ENCODE measurements around the gene FBXO8. TPM values are rescaled to one million over a fixed set of nuclear protein-coding genes. Genes with fewer than 3 reads are reported as not detected.

FBXO8 gene
- total and polyA plus RNA-seq, 11 donors: 14.3 to 38.5 (median 25.9) TPM

DNA sequence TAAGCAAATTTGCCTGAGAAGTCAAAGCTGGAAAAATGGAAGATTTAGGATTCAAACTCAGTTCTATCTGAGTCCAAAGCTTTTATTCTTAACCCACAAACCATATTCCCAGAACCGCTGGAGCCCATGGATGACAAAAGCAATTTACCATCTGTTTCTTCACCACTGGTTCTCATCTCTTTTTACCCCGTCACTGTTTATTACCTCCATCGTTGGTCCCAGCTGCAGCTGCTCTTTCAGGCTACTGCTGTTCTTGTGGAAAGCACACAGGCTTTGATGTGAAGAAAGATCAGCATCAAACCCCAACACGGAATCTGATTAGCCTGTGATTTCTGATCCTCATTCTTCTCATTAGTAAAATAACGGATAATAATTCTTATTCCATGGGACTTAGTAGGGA lies 9.5 kb downstream of the FBXO8 start:
- Histone ChIP-seq H3K9me3 (no peaks in the 10 kb centered on the region), H3K36me3 (peaks cover 0 to under 1% (median 0%) of the 10 kb centered on the region in 9 donors), H3K27ac (no peak overlapping the region), H3K4me1 (peaks cover 0 to 18% (median 1%) of the 10 kb centered on the region in 12 donors), H3K4me3 (no peak overlapping the region), H3K27me3 (no peaks in the 10 kb centered on the region)
- intact Hi-C loops (cut with DNase I): no loop called here
- WGBS, 4 donors: 86 to 88% (median 87%) methylated on average over 5 of the region's 5 CpGs
- DNase-seq (no peak), ATAC-seq (no peak)
- TF ChIP-seq, protein P1, sequence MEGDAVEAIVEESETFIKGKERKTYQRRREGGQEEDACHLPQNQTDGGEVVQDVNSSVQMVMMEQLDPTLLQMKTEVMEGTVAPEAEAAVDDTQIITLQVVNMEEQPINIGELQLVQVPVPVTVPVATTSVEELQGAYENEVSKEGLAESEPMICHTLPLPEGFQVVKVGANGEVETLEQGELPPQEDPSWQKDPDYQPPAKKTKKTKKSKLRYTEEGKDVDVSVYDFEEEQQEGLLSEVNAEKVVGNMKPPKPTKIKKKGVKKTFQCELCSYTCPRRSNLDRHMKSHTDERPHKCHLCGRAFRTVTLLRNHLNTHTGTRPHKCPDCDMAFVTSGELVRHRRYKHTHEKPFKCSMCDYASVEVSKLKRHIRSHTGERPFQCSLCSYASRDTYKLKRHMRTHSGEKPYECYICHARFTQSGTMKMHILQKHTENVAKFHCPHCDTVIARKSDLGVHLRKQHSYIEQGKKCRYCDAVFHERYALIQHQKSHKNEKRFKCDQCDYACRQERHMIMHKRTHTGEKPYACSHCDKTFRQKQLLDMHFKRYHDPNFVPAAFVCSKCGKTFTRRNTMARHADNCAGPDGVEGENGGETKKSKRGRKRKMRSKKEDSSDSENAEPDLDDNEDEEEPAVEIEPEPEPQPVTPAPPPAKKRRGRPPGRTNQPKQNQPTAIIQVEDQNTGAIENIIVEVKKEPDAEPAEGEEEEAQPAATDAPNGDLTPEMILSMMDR (IDR thresholded peaks at IDR 0.05): no peak
- no peak for TF ChIP-seq POLR2A (IDR thresholded peaks at IDR 0.05)

DNA sequence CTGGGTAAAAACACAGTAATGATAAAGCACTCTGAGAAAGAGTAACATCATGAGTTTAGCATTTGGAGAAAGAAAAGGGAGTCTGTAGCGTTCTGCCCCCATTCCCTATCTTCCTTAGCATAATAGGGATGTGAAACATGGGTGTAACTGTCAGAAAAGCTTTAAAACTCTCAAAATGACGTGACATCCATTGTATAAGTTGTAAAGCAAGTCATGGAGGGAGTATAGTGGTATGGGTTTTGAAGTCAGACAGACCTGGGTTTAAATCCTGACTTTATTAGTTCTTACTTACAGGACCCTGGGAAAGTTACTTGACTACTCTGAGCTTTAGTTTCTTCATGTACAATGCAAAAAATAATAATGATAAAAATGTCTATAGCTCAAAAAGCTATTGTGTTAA lies 17.1 kb downstream of the FBXO8 start:
- DNase-seq (no peak), ATAC-seq (no peak)
- H3K4me3 ChIP-seq: no peak overlapping the region
- H3K4me1 ChIP-seq: peaks cover 0 to 33% (median 9%) of the 10 kb centered on the region in 12 donors
- intact Hi-C loops (cut with DNase I): no loop called here
- H3K9me3 ChIP-seq: no peaks in the 10 kb centered on the region
- no peak for TF ChIP-seq POLR2A (IDR thresholded peaks at IDR 0.05)
- TF ChIP-seq, protein P1 (IDR thresholded peaks at IDR 0.05): no peak
- WGBS, 4 donors: 42 to 77% (median 74%) methylated on average over 2 of the region's 2 CpGs
- H3K27me3 ChIP-seq: no peaks in the 10 kb centered on the region
- H3K27ac ChIP-seq: peak overlapping the region in 1 of 12 donors; percentile 21
- H3K36me3 ChIP-seq: peaks cover 0 to 15% (median 9%) of the 10 kb centered on the region in 9 donors

DNA sequence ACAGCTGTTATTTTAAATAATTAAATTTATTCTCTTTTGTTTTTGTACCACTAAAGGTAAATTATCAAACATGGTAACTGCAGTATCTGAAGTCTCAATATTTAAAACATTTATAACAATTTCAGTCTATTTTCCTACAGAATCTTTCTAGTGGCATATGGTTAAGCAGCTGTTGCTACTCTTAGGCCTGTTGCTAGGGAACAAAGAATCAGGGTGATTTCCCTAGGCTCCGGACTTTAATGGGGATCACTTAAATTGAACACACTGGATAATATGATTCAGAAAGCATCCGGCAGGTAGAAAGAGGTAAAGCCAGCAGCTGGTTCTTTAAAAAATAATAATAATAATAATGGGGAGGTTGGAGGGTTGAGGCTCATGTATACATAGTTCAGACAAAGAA lies 17.6 kb downstream of the FBXO8 start:
- Histone ChIP-seq H3K27me3 (no peaks in the 10 kb centered on the region), H3K9me3 (no peaks in the 10 kb centered on the region), H3K27ac (peak overlapping the region in 1 of 12 donors; percentile 21), H3K36me3 (peaks cover 0 to 16% (median 9%) of the 10 kb centered on the region in 9 donors), H3K4me1 (peaks cover 0 to 36% (median 10%) of the 10 kb centered on the region in 12 donors), H3K4me3 (no peak overlapping the region)
- intact Hi-C loops (cut with DNase I): no loop called here
- DNase-seq: no peak
- TF ChIP-seq, protein P1 (IDR thresholded peaks at IDR 0.05): no peak
- no peak for TF ChIP-seq POLR2A (IDR thresholded peaks at IDR 0.05)
- ATAC-seq: no peak
- 43 to 58% (median 55%) methylated on average over 2 of the region's 2 CpGs for WGBS, 4 donors

DNA sequence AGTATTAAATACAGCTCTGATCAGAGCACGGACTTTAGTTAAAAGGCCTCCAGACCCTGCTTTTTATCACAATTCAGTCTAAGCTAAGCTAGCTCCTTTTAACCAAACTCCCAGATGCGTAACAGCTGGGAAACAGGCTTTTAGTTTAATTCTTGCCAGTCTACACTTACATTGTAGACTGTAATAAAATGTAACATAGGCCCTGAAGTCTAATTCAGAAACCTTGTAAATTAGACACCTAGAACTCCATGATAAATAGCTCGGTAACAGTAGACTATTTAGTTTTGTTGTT lies 20.1 kb downstream of the FBXO8 start:
- WGBS, 4 donors: 78 to 85% (median 82%) methylated on average over 3 of the region's 3 CpGs
- intact Hi-C loops (cut with DNase I): no loop called here

More for the DNA sequence above, 20.1 kb downstream of the FBXO8 start:
- H3K27me3 ChIP-seq: no peaks in the 10 kb centered on the region
- H3K27ac ChIP-seq: no peak overlapping the region
- DNase-seq (no peak), ATAC-seq (peak in 1 of 4 donors; percentile 51)
- H3K4me3 ChIP-seq: no peak overlapping the region
- H3K36me3 ChIP-seq: peaks cover 0 to 25% (median 21%) of the 10 kb centered on the region in 9 donors
- peaks cover 0 to 48% (median 16%) of the 10 kb centered on the region in 12 donors for H3K4me1 ChIP-seq
- H3K9me3 ChIP-seq: no peaks in the 10 kb centered on the region
- no peak for TF ChIP-seq POLR2A (IDR thresholded peaks at IDR 0.05)
- TF ChIP-seq, protein P1 (IDR thresholded peaks at IDR 0.05): no peak
